Osteoblast (primary cell): Measurements from ENCODE around the gene ANXA2. TPM values are rescaled to one million over a fixed set of nuclear protein-coding genes. Genes with fewer than 3 reads are reported as not detected.

Experiments
- DNase-seq: peaks from one replicate; pipeline ENCODE4 v3.0.0; 2011; ENCODE audit warnings: low spot score, mixed read lengths; ENCODE audit not compliant: insufficient read length; ENCODE audit errors: missing footprints
- H2AFZ ChIP-seq: 2 replicates; pipeline ENCODE4 v1.6.0; 2011; ENCODE audit warnings: mild to moderate bottlenecking, low read length
- H3K27ac ChIP-seq: 2 replicates; pipeline ENCODE4 v1.5.1; 2011; ENCODE audit warnings: mild to moderate bottlenecking, low read depth, low read length, moderate library complexity
- H3K27me3 ChIP-seq: 2 replicates; pipeline ENCODE4 v1.6.0; 2012; ENCODE audit warnings: mild to moderate bottlenecking, control low read depth, inconsistent platforms, low read length, moderate library complexity; ENCODE audit not compliant: insufficient read depth
- H3K36me3 ChIP-seq: 2 replicates; pipeline ENCODE4 v1.5.1; 2011; ENCODE audit warnings: mild to moderate bottlenecking, low read length, control low read depth, moderate library complexity; ENCODE audit not compliant: insufficient read depth
- H3K4me1 ChIP-seq: 2 replicates; pipeline ENCODE4 v1.5.1; 2011; ENCODE audit warnings: mild to moderate bottlenecking, low read length, control low read depth, moderate library complexity; ENCODE audit not compliant: insufficient read depth
- H3K4me2 ChIP-seq: 2 replicates; pipeline ENCODE4 v1.6.0; 2011; ENCODE audit warnings: mild to moderate bottlenecking, low read length; ENCODE audit not compliant: insufficient read depth
- H3K4me3 ChIP-seq: fragments of 200-600 bp; sonication (generic); 3 replicates; pipeline ENCODE4 v1.5.1; 2012; ENCODE audit warnings: mild to moderate bottlenecking, low read length, inconsistent platforms; ENCODE audit not compliant: insufficient read depth
- H3K79me2 ChIP-seq: 2 replicates; pipeline ENCODE4 v1.6.0; 2012; ENCODE audit warnings: mild to moderate bottlenecking, low read length, control low read depth, inconsistent platforms; ENCODE audit not compliant: insufficient read depth
- H3K9me3 ChIP-seq: 2 replicates; pipeline ENCODE4 v1.5.1; 2011; ENCODE audit warnings: low read depth, low read length, control low read depth
- H4K20me1 ChIP-seq: 2 replicates; pipeline ENCODE4 v1.6.0; 2012; ENCODE audit warnings: mild to moderate bottlenecking, low read length, control low read depth; ENCODE audit not compliant: insufficient read depth
- total RNA-seq: library from RNA; depleted of rRNA; stranded (reverse); fragments of >200 nt; gene quantifications from 2 replicates; pipeline ENCODE4 v1.2.3, GENCODE V29; 2012
- TF ChIP-seq, protein P1 (sequence below): IDR thresholded peaks from 2 replicates; pipeline ENCODE4 v1.5.1; 2011; ENCODE audit warnings: mild to moderate bottlenecking, low read depth, low read length, moderate library complexity; ENCODE audit errors: extremely low read depth

The ANXA2 gene
- total RNA-seq, 1 donor, result 3,042 TPM

DNA sequence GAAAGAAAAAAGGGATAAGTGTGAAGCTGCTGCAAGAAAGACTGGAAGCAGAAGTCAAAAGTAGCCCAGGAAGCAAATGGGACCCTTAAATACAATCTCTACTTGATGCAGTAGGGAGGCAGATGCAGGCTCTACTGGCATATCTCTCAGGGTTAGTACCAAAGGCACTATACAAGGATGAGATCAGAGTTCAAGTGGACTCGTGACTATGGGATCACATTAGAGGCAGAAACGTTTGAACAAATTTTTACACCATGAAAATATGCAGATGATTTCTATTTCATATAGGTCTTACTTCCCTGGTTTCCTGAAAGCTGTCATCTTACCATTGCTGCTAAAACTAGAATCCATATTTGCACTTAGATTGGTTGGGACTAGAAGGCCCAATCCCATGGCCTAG is 27.7 kb upstream of the ANXA2 start:
- no peak overlapping the region for H3K27ac ChIP-seq
- peaks cover 4% of the 10 kb centered on the region for H3K36me3 ChIP-seq
- DNase-seq, result no peak
- H3K27me3 ChIP-seq, result no peaks in the 10 kb centered on the region
- H3K4me1 ChIP-seq, result peaks cover 51% of the 10 kb centered on the region
- no peak overlapping the region for H3K4me3 ChIP-seq
- no peak overlapping the region for H2AFZ ChIP-seq
- no peaks in the 10 kb centered on the region for H3K9me3 ChIP-seq
- TF ChIP-seq, protein P1, sequence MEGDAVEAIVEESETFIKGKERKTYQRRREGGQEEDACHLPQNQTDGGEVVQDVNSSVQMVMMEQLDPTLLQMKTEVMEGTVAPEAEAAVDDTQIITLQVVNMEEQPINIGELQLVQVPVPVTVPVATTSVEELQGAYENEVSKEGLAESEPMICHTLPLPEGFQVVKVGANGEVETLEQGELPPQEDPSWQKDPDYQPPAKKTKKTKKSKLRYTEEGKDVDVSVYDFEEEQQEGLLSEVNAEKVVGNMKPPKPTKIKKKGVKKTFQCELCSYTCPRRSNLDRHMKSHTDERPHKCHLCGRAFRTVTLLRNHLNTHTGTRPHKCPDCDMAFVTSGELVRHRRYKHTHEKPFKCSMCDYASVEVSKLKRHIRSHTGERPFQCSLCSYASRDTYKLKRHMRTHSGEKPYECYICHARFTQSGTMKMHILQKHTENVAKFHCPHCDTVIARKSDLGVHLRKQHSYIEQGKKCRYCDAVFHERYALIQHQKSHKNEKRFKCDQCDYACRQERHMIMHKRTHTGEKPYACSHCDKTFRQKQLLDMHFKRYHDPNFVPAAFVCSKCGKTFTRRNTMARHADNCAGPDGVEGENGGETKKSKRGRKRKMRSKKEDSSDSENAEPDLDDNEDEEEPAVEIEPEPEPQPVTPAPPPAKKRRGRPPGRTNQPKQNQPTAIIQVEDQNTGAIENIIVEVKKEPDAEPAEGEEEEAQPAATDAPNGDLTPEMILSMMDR, result no peak
- no peaks in the 10 kb centered on the region for H4K20me1 ChIP-seq
- H3K79me2 ChIP-seq, result peaks cover 10% of the 10 kb centered on the region
- H3K4me2 ChIP-seq, result no peak overlapping the region

DNA sequence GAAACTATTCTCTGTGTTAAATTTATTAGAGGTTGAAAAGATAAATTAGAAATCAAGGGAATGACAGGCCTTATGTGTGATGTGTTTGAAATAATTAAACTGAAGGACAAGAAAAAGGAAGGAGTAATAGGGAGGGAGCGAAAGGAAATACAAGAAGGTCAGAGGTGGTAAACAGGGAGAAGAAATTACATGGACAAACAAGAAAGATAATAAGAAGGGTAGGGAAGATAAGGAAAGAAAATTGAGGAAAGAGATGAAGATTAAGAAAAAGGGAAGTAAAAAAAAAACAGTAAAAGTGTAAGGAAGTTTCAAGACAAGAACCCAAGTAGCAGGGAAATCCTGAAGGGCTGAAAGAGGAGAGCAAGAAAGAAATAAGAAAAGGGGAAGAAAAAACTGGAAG is 26.2 kb upstream of the ANXA2 start:
- peak overlapping the region; percentile 86 for H3K27ac ChIP-seq

DNA sequence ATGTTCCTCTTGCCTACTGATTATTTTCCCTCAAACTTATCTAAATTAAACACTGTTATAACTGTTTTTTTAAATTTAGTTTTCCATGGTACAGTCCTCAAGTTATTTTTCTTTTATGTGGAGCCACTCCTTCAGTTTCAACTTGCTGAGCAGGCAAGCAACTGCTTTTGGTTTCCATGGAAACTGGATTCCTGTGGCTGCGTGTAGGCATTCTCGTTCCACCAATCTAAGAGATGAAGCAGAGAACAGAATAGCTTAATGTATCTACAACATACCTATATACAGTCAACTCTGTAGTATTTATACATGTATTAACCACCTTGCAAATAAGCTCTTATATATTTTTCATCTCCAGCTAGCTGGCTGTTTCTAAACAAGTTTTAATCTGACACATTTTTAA is 25.8 kb upstream of the ANXA2 start:
- peaks cover 63% of the 10 kb centered on the region for H3K4me1 ChIP-seq
- H3K4me3 ChIP-seq, result no peak overlapping the region
- DNase-seq, result no peak

More for the DNA sequence above, 26.2 kb upstream of the ANXA2 start:
- H3K9me3 ChIP-seq, result no peaks in the 10 kb centered on the region
- H2AFZ ChIP-seq, result no peak overlapping the region
- peaks cover 63% of the 10 kb centered on the region for H3K4me1 ChIP-seq
- no peak for DNase-seq
- no peaks in the 10 kb centered on the region for H4K20me1 ChIP-seq
- peak overlapping the region; percentile 42 for H3K4me2 ChIP-seq
- H3K27me3 ChIP-seq, result no peaks in the 10 kb centered on the region
- H3K4me3 ChIP-seq, result no peak overlapping the region
- peaks cover under 1% of the 10 kb centered on the region for H3K36me3 ChIP-seq
- H3K79me2 ChIP-seq, result peaks cover 10% of the 10 kb centered on the region
- TF ChIP-seq, protein P1, result no peak

DNA sequence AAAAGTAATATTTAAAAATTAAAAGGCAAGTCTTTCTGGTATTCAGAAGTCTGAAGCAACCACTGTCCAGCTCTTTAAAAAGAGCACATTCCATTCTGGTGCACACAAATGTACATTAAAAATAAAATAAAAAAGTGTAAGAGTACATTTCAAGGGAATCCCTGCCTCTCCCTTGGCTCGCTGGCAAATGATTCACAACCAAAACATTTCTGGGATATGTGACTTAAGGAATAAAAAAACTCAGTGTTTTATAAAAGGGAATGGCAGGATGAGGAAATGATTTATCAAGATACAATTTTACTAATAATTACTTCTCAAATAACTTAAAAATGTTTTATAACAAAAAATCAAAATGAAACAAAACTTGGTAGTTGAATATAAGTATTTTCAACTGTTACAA is 23.8 kb upstream of the ANXA2 start:
- no peaks in the 10 kb centered on the region for H3K27me3 ChIP-seq
- no peak overlapping the region for H2AFZ ChIP-seq
- peaks cover 50% of the 10 kb centered on the region for H3K4me1 ChIP-seq
- no peak for DNase-seq
- no peaks in the 10 kb centered on the region for H3K9me3 ChIP-seq
- H3K4me2 ChIP-seq, result peak overlapping the region; percentile 39
- peaks cover 10% of the 10 kb centered on the region for H3K79me2 ChIP-seq
- peak overlapping the region; percentile 86 for H3K27ac ChIP-seq
- TF ChIP-seq, protein P1, result no peak
- H3K4me3 ChIP-seq, result no peak overlapping the region
- no peaks in the 10 kb centered on the region for H4K20me1 ChIP-seq
- no peaks in the 10 kb centered on the region for H3K36me3 ChIP-seq

More for the DNA sequence above, 25.8 kb upstream of the ANXA2 start:
- Histone ChIP-seq H2AFZ (no peak overlapping the region), H3K9me3 (no peaks in the 10 kb centered on the region), H3K79me2 (peaks cover 10% of the 10 kb centered on the region), H3K4me2 (peak overlapping the region; percentile 42), H3K27me3 (no peaks in the 10 kb centered on the region), H3K36me3 (no peaks in the 10 kb centered on the region), H4K20me1 (no peaks in the 10 kb centered on the region), H3K27ac (peak overlapping the region; percentile 86)
- TF ChIP-seq, protein P1, result no peak
